KG1 (cell line): ENCODE measurements around the gene NBPF11.
"Not testable (repeated sequence)": the region's sequence is repeated elsewhere in the genome, so short reads cannot be mapped to it uniquely, and the experiment has no call there.

Experiments used
- DNase-seq: peaks from one replicate; lab custom pipeline; 2025; lab: John Stamatoyannopoulos, UW

NBPF11 gene

GRCh38 chr1:148151911-148152656, at the start of gene NBPF11:
Gene NBPF11 (minus strand): TSS chr1:148152281. CDS start chr1:148127003, 25,278 bp downstream.
- not testable (repeated sequence) for DNase-seq

DNA sequence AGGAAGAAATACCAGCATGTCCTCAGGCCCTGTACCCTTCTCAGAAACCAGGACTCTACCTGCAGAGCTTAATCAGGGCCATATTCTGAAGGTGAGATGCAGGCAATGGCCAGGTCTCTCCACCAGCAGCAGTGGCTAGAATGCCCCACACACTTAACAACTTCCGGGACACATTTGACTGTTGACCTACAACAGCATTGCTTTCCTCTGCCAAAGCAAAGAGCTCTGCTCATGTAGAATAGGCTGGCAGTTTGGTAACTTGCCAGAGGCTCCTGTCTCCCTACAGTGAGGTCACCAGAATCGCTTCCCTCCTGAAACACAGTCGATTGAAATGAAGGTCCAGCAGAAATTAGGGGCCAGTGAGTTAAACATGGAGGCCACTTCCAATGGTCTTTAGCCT, 45.3 kb upstream of the NBPF11 start:
- DNase-seq: not testable (repeated sequence)

- not testable (repeated sequence) for DNase-seq
Measured at GRCh38 chr1:148196949-148197348, 44.9 kb upstream of the NBPF11 start.

GRCh38 chr1:148195115-148195514, 43.0 kb upstream of the NBPF11 start:
- not testable (repeated sequence) for DNase-seq

- not testable (repeated sequence) for DNase-seq
Measured at GRCh38 chr1:148188768-148189167, 36.7 kb upstream of the NBPF11 start.

DNA sequence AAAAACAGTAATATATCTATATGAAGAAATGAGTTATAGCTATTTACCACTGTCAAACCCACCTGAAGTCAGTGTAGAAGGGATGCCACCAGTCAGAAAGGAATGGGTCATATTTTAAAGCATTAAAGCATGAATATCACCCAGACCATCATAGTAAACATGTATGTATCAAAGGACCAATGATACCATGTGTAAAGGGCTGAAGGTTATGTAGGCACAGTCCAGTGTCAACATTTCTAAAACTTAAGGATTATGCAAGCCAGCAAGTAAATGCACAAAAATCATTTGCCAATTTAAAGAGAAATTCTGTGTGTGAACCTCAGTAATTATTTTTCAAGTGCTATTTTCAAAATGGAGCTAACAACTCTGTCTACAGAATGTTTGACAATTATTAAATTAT, 26.6 kb upstream of the NBPF11 start:
- DNase-seq: not testable (repeated sequence)

GRCh38 chr1:148175414-148175813, 23.3 kb upstream of the NBPF11 start:
- not testable (repeated sequence) for DNase-seq

DNA sequence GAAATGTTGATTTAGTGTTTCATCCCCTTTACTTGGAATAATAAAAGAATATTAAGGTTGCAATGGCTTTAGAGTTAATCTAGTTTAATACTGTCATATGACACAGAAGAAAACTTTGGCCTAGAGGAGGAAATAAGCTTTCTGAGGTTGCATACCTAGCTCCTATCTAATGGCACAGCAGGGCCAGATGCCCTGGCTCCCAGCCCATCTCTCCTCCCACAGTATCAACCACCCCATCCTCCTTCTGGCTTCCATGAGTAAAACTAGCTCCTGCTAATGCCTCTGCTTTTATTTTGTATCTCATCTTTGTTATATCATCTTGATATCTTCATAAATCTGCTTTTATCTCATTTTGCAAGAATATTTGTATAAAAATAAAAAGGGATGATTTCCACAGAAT, 19.9 kb upstream of the NBPF11 start:
- not testable (repeated sequence) for DNase-seq

GRCh38 chr1:148166558-148167492, 14.7 kb upstream of the NBPF11 start:
- no peak for DNase-seq

DNA sequence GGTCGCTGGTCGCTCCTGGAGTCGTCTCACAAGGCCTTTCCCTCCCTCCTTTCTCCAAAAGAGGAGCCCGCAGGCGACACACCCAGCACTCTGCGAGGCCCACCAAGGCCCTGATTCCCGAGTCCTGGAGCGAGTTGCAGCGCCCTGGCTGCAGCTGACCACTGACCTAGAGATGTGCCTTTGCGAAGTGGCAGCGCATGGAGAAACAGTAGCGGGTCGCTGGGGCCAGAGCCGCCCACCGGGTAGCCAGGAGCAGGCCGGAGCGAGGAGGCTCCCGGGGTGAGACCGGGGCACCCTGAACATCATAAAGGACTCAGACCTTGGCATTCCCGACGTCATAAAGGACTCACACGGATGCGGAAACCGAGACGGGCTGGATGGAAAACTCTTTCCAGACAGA, 10.3 kb upstream of the NBPF11 start:
- DNase-seq: no peak

DNA sequence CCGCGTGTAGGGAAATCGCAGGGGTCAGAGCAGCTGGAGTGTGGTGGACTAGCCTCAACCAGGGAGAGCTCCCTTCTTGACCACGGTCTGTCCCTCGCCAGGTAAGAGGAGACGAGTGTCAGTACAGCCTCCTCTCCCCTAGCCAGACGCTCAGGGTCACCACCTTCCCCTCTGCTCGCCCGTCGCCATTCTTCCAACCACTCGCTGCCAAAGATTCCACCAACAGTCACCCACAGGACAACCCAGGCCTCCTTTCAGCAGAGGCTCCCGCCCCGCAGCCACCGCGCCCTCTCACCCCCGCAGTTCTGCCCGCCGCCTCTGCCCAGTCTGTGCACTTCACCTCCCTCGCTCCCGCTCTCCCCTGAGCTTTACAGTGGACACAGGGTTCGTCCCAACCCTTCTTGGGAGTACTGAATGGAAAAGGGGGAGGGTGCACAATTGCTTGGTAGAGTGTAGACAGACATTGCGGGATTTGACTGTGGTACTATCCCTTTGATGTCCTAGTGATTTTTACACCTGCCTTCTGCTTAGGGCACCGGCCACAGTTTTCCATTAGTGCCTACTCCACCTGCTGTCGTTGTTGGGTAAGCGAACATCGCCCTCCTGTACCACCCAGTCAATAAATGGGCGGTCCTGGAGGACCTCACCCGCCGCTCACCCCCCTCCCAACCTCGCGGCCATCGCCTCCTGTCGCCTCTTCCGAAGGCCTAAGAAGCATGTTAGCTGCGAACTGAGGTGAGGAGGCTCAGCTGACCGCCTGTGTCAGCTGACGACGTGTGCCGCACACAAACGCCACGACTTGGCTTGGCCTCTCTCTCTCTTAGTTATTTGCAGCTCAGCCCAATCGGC, 9.2 kb upstream of the NBPF11 start:
- no peak for DNase-seq

GRCh38 chr1:148160343-148161052, 8.4 kb upstream of the NBPF11 start:
- no peak for DNase-seq

- DNase-seq: no peak
Measured at GRCh38 chr1:148160048-148160342, 7.9 kb upstream of the NBPF11 start.

- no peak for DNase-seq
Measured at GRCh38 chr1:148158341-148159003, 6.4 kb upstream of the NBPF11 start.

DNA sequence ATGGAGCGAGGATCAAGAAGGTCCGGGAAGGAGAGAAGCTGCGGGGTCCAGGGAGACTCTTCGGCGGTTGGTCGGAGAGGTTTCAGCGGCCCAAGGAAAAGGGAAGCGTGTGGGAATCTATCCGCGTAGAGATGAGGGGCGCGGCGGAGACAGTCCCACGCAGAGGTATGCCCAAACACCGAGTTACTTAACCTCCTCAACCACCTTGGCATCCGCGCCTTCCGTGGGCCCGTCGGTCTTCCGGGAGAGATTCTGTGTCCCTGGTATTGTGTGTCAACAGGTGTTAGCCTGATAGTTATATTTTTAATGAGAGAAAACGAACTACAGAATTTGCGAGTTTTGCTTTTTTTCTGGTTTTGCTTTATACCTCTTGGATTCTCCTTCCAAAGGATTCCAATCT, 5.7 kb upstream of the NBPF11 start:
- DNase-seq: not testable (repeated sequence)

- DNase-seq: not testable (repeated sequence)
Measured at GRCh38 chr1:148155494-148156275, 3.6 kb upstream of the NBPF11 start.

GRCh38 chr1:148152795-148153194, 714 bp upstream of the NBPF11 start:
- DNase-seq: not testable (repeated sequence)

DNA sequence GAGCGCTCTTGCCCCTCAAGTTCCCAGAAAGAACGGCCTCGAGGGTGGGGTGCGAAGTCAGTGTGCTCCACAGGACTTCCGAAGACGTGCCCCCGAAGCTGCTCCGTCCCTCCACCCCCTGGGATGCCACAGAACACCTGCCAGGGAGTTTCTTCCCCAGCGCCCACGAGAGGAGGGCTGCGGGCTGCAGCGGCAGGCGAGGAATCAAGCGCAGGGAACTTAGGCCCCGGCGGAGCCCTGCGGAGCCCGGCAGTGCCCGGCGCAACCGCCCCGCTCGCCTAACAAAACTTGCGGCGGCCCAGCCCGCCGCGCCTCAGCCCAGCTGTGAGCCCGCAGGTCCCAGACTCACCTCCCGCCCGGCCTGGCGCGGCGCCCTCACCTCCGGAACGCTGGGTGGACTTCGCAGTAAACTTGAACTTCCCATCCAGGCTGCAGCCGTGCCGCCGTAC, 686 bp downstream of the NBPF11 start:
- DNase-seq: not testable (repeated sequence)

- DNase-seq: not testable (repeated sequence)
Measured at GRCh38 chr1:148150945-148151344, 1.1 kb downstream of the NBPF11 start.

GRCh38 chr1:148150014-148150413, 2.1 kb downstream of the NBPF11 start:
- DNase-seq: not testable (repeated sequence)
